IPS-18c (cell line): Measurements from ENCODE around the gene DALRD3.

Source experiments
- H3K4me3 ChIP-seq: 2 replicates; pipeline ENCODE4 v1.7.0; 2013; ENCODE audit warnings: low read depth, mild to moderate bottlenecking, low read length, moderate library complexity; ENCODE audit not compliant: insufficient read depth
- H3K9me3 ChIP-seq: one replicate; pipeline ENCODE4 v1.6.1; 2013; ENCODE audit warnings: mild to moderate bottlenecking, low read length, moderate library complexity; ENCODE audit not compliant: control insufficient read depth, insufficient read depth

DALRD3 gene, protein sequence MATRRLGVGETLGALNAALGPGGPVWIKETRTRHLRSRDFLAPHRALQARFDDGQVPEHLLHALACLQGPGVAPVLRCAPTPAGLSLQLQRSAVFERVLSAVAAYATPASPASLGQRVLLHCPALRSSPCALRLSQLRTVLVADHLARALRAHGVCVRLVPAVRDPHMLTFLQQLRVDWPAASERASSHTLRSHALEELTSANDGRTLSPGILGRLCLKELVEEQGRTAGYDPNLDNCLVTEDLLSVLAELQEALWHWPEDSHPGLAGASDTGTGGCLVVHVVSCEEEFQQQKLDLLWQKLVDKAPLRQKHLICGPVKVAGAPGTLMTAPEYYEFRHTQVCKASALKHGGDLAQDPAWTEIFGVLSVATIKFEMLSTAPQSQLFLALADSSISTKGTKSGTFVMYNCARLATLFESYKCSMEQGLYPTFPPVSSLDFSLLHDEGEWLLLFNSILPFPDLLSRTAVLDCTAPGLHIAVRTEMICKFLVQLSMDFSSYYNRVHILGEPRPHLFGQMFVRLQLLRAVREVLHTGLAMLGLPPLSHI

GRCh38 chr3:49017971-49018706 is at the start of gene DALRD3:
Gene DALRD3, minus strand, starts transcription at chr3:49018580. Its CDS starts 16 bp downstream, at chr3:49018564.
- H3K4me3 ChIP-seq = peak within 1 kb of the TSS; percentile 91
- H3K9me3 ChIP-seq = no peaks in the 10 kb centered on the region

DNA sequence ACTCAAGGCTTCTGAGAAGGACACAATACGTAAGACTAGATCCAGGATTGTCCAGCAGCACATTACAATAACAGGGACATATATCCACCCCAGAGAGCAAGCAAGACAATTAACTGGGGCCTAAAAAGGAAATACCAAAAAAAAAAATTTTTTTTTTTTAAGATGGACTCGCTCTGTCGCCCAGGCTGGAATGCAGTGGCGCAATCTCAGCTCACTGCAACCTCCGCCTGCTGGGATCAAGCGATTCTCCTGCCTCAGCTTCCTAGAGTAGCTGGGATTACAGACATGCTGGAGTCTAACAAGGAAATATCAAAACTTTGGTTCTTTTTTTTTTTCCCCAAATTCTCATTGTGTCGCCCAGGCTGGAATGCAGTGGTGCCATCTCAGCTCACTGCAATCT is 39.6 kb upstream of the DALRD3 start:
- Histone ChIP-seq H3K4me3 (no peak overlapping the region), H3K9me3 (no peaks in the 10 kb centered on the region)

GRCh38 chr3:49057268-49057667 is 38.9 kb upstream of the DALRD3 start:
- no peaks in the 10 kb centered on the region for H3K9me3 ChIP-seq
- H3K4me3 ChIP-seq = no peak overlapping the region

- Histone ChIP-seq H3K4me3 (no peak overlapping the region), H3K9me3 (no peaks in the 10 kb centered on the region)
Measured at GRCh38 chr3:49054344-49054862, 36.0 kb upstream of the DALRD3 start.

DNA sequence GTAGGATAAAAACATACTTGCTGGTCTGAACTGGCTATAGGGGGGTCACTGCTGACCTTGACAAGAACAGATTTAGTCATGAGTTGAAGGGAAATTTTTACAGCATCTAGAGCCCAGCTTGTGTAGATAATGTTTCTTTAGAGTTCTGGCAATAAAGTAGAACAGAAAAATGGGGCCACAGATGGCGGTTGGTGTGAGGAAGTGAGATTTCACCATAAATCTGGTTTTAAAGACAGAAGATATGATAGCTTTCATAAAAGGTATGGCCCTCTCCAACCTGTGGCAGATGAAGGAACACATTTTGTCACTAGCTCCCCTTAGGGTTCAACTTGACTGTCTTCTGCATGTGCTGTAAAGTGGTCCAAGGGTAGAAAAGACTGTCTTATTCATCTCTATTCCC is 35.2 kb upstream of the DALRD3 start:
- Histone ChIP-seq H3K9me3 (no peaks in the 10 kb centered on the region), H3K4me3 (no peak overlapping the region)

- Histone ChIP-seq H3K9me3 (no peaks in the 10 kb centered on the region), H3K4me3 (no peak overlapping the region)
Measured at GRCh38 chr3:49035281-49035680, 16.9 kb upstream of the DALRD3 start.

DNA sequence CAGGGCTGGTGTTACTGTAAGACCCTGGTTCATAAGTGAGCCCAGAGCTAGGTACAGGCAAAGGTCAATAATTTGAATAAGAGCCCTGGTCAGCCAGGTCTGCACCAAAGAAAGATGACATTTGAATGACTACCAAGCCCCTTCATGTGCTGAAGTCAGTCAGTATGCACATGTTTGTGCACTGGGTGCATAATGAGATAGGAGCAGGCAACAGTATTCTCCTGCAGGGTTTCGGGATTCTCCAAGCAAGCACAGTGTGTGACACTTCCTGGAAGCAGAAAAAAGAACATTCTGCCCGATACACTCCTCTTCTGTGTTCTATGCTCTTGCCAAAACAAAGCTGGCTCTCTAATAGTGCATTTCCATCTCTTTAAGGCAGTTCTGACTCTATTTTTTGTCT is 16.3 kb upstream of the DALRD3 start:
- Histone ChIP-seq H3K9me3 (no peaks in the 10 kb centered on the region), H3K4me3 (no peak overlapping the region)

DNA sequence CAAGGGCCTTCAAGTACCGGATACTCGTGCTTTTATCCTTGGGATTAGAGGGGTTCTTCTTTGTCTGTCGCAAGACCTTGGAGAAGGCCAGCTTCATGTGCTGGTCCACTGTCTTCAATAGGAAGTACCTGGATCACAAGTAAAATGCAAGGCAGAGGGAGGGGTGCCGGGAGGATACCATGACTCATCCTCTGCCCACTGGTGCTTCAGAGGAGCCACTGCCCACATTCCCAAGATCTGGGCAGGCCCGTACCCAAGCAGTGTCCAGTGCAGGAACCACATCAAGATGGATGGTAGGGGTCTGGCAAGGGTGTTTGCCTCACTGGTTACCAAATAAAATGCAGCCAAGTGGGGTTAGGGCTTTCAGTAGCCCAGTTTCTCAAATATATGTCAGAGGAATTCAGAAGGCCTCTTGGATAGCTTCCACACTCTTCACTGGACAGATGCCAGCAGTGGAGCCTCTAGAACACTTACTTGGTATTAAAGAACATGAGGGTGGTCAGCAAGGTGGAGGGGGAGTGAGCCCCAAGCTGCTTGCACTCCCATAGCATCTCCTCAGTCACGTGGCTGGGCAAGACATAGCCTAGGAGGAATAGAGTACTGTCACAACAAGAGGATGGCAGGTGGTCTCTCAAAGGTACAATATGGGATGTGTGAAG is 14.4 kb upstream of the DALRD3 start:
- no peak overlapping the region for H3K4me3 ChIP-seq
- H3K9me3 ChIP-seq = no peaks in the 10 kb centered on the region

DNA sequence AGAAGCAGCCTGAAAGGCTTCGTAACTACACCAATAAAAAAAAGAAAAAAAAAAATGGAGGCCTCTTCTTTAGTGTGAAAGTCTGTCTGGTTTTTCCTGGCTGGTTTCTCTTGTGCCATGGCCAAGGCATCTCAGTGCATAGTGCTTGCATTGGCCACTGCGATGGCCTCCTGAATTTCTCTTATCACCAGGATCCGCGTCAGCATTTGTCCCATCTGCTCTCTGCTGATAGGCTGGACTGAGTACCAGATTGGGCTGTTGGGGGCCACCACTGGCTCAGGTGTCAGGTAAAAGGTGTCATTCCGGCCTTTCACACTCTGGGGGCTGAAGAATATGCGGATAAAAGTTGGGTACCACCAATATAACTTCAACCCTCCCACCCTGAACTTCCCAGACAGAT is 11.9 kb upstream of the DALRD3 start:
- Histone ChIP-seq H3K9me3 (no peaks in the 10 kb centered on the region), H3K4me3 (no peak overlapping the region)

DNA sequence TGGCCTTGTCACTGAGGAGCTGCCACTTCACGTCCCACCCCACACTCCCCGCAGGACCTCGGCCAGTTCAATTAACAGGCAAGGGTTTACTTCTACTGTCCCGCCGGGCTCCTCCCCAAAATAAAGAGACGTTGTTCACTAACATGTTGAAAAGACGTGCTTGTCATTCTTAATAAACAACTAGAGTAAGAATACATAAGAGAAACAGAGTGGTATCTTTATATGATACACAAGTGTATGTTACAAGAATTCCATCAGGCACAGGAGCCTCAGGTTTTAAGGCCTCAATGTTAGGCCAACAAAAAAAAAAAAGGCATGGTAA is 11.1 kb upstream of the DALRD3 start:
- no peak overlapping the region for H3K4me3 ChIP-seq
- H3K9me3 ChIP-seq = no peaks in the 10 kb centered on the region

GRCh38 chr3:49028673-49029562 is 10.5 kb upstream of the DALRD3 start, which contains the start of gene IMPDH2:
Gene IMPDH2, minus strand, starts transcription at chr3:49029398. Its CDS starts 48 bp downstream, at chr3:49029350.
- Histone ChIP-seq H3K4me3 (peak within 1 kb of the TSS; percentile 74), H3K9me3 (no peaks in the 10 kb centered on the region)

DNA sequence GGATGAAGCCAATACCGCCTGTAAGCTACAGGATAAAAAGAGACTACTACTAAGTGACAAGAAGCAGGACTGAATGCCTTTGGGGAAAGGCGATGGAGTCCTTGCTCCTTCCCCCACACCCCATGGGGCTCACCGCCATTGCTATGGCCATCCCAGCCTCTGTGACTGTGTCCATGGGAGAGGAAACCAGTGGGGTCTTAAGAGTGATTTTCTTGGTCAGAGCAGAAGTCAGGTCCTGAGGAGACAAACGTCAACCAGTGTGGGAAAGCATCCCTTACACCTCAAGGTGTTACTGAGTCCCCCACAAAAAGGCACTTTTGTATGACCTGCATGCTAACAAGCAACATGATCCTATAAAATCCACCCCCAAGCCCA is 9.9 kb upstream of the DALRD3 start:
- Histone ChIP-seq H3K4me3 (peak overlapping the region; percentile 74), H3K9me3 (no peaks in the 10 kb centered on the region)

- H3K4me3 ChIP-seq = no peak overlapping the region
- H3K9me3 ChIP-seq = no peaks in the 10 kb centered on the region
Measured at GRCh38 chr3:49027634-49028033, 9.3 kb upstream of the DALRD3 start.

- Histone ChIP-seq H3K9me3 (no peaks in the 10 kb centered on the region), H3K4me3 (no peak overlapping the region)
Measured at GRCh38 chr3:49026536-49026935, 8.2 kb upstream of the DALRD3 start.

GRCh38 chr3:49025793-49026520 is 7.6 kb upstream of the DALRD3 start:
- H3K4me3 ChIP-seq = no peak overlapping the region
- no peaks in the 10 kb centered on the region for H3K9me3 ChIP-seq
